IPS-15b (cell line): ENCODE data around the gene RAD54L2.
"Not testable (repeated sequence)": the region's sequence is repeated elsewhere in the genome, so short reads cannot be mapped to it uniquely, and the experiment has no call there.

Source experiments
- H3K27me3 ChIP-seq: one replicate; pipeline ENCODE4 v1.6.1; 2013; ENCODE audit warnings: low read length; ENCODE audit not compliant: control insufficient read depth, insufficient read depth
- H3K36me3 ChIP-seq: one replicate; pipeline ENCODE4 v1.6.1; 2013; ENCODE audit warnings: low read length; ENCODE audit not compliant: control insufficient read depth, insufficient read depth
- H3K4me1 ChIP-seq: one replicate; pipeline ENCODE4 v1.6.1; 2013; ENCODE audit warnings: mild to moderate bottlenecking, low read length; ENCODE audit not compliant: control insufficient read depth, insufficient read depth
- H3K4me3 ChIP-seq: one replicate; pipeline ENCODE4 v1.5.1; 2013; ENCODE audit warnings: low read depth, low read length
- H3K9ac ChIP-seq: one replicate; pipeline ENCODE4 v1.6.1; 2013; ENCODE audit warnings: low read depth, mild to moderate bottlenecking, low read length
- H3K9me3 ChIP-seq: one replicate; pipeline ENCODE4 v1.6.1; 2013; ENCODE audit warnings: mild to moderate bottlenecking, low read length; ENCODE audit not compliant: control insufficient read depth, insufficient read depth

RAD54L2 gene

DNA sequence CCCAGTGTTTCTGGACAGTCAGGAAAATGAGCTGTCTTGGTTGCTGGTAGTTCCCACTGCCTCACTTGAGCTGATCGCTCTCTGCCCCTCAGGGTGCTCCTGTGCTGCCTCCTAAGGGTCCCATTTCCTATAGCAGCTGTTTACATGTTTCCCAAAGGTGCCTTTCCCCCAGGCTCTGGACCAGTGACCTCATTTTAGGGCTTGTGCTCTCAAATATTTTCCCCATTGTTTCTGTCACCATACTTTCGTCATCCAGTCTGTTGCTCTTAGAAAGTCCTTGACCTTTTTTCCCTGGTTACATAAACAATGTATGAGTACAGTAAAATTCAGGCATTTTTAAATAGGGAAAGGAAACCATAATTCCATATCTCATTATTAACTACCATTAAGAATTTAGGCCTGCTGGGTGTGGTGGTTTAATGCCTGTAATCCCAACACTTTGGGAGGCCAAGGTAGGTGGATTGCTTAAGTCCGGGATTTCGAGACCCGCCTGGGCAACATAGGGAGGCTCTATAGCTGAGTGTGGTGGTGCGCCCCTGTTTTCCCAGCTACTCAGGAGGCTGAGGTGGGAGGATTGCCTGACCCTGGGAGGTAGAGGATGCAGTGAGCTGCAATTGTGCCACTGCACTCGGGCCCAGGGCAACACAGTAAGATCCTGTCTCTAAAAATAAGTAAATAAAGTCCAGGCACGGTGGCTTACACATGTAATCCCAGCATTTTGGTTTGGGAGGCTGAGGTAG is 11.7 kb downstream of the RAD54L2 start:
- H3K36me3 ChIP-seq, result no peaks in the 10 kb centered on the region

GRCh38 chr3:51557993-51558392 is 19.5 kb downstream of the RAD54L2 start:
- Histone ChIP-seq H3K9me3 (no peaks in the 10 kb centered on the region), H3K36me3 (no peaks in the 10 kb centered on the region), H3K27me3 (no peaks in the 10 kb centered on the region), H3K9ac (no peak overlapping the region), H3K4me3 (no peak overlapping the region), H3K4me1 (no peaks in the 10 kb centered on the region)

More for the DNA sequence above, 11.7 kb downstream of the RAD54L2 start:
- no peaks in the 10 kb centered on the region for H3K4me1 ChIP-seq
- H3K9me3 ChIP-seq, result no peaks in the 10 kb centered on the region
- H3K4me3 ChIP-seq, result no peak overlapping the region
- H3K27me3 ChIP-seq, result no peaks in the 10 kb centered on the region
- no peak overlapping the region for H3K9ac ChIP-seq

GRCh38 chr3:51559411-51559888 is 20.9 kb downstream of the RAD54L2 start:
- no peaks in the 10 kb centered on the region for H3K4me1 ChIP-seq
- no peaks in the 10 kb centered on the region for H3K36me3 ChIP-seq
- H3K9me3 ChIP-seq, result no peaks in the 10 kb centered on the region
- H3K27me3 ChIP-seq, result no peaks in the 10 kb centered on the region
- no peak overlapping the region for H3K4me3 ChIP-seq
- H3K9ac ChIP-seq, result no peak overlapping the region

GRCh38 chr3:51559961-51560360 is 21.4 kb downstream of the RAD54L2 start:
- no peaks in the 10 kb centered on the region for H3K4me1 ChIP-seq
- H3K27me3 ChIP-seq, result no peaks in the 10 kb centered on the region
- no peak overlapping the region for H3K9ac ChIP-seq
- no peak overlapping the region for H3K4me3 ChIP-seq
- no peaks in the 10 kb centered on the region for H3K9me3 ChIP-seq
- no peaks in the 10 kb centered on the region for H3K36me3 ChIP-seq

DNA sequence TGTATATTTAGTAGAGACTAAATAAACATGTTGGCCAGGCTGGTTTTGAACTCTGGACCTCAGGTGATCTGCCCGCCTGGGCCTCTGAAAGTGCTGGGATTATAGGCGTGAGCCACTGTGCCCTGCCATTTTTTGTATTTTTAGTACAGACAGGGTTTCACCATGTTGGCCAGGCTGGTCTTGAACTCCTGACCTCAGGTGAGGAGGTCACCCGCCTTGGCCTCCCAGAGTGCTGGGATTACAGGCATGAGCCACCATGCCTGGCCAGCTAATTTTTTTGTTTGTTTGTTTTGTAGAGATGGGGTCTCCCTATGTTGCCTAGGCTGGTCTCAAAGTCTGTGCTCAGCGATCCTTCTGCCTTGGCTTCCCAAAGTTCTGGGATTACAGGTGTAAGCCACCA is 23.9 kb downstream of the RAD54L2 start:
- not testable (repeated sequence) for H3K9me3 ChIP-seq, H3K36me3 ChIP-seq

GRCh38 chr3:51568036-51568435 is 29.5 kb downstream of the RAD54L2 start:
- Histone ChIP-seq H3K4me3 (no peak overlapping the region), H3K9ac (no peak overlapping the region), H3K4me1 (no peaks in the 10 kb centered on the region), H3K36me3 (no peaks in the 10 kb centered on the region), H3K27me3 (no peaks in the 10 kb centered on the region), H3K9me3 (no peaks in the 10 kb centered on the region)

More for the DNA sequence above, 23.9 kb downstream of the RAD54L2 start:
- H3K9ac ChIP-seq, H3K4me1 ChIP-seq, H3K4me3 ChIP-seq, H3K27me3 ChIP-seq: not testable (repeated sequence)

- H3K9ac ChIP-seq, result no peak overlapping the region
- H3K27me3 ChIP-seq, result no peaks in the 10 kb centered on the region
- H3K36me3 ChIP-seq, result no peaks in the 10 kb centered on the region
- H3K4me1 ChIP-seq, result no peaks in the 10 kb centered on the region
- H3K9me3 ChIP-seq, result no peaks in the 10 kb centered on the region
- H3K4me3 ChIP-seq, result no peak overlapping the region
These were observed 30.5 kb downstream of the RAD54L2 start for GRCh38 chr3:51568996-51569395.

GRCh38 chr3:51578238-51578637 is 39.7 kb downstream of the RAD54L2 start:
- no peaks in the 10 kb centered on the region for H3K27me3 ChIP-seq
- H3K9ac ChIP-seq, result no peak overlapping the region
- H3K9me3 ChIP-seq, result no peaks in the 10 kb centered on the region
- no peak overlapping the region for H3K4me3 ChIP-seq
- H3K36me3 ChIP-seq, result no peaks in the 10 kb centered on the region
- H3K4me1 ChIP-seq, result peaks cover 13% of the 10 kb centered on the region

- Histone ChIP-seq H3K9me3 (no peaks in the 10 kb centered on the region), H3K4me1 (peaks cover 16% of the 10 kb centered on the region), H3K9ac (no peak overlapping the region), H3K36me3 (no peaks in the 10 kb centered on the region), H3K27me3 (no peaks in the 10 kb centered on the region), H3K4me3 (no peak overlapping the region)
These were observed 41.9 kb downstream of the RAD54L2 start for GRCh38 chr3:51580418-51580817.

GRCh38 chr3:51581524-51581923 is 43.0 kb downstream of the RAD54L2 start:
- H3K9me3 ChIP-seq, result no peaks in the 10 kb centered on the region
- H3K4me1 ChIP-seq, result peaks cover 16% of the 10 kb centered on the region
- no peaks in the 10 kb centered on the region for H3K27me3 ChIP-seq
- no peak overlapping the region for H3K9ac ChIP-seq
- H3K36me3 ChIP-seq, result no peaks in the 10 kb centered on the region
- H3K4me3 ChIP-seq, result no peak overlapping the region

GRCh38 chr3:51585197-51585596 is 46.7 kb downstream of the RAD54L2 start:
- Histone ChIP-seq H3K9me3 (no peaks in the 10 kb centered on the region), H3K9ac (no peak overlapping the region), H3K4me3 (no peak overlapping the region), H3K4me1 (peaks cover 11% of the 10 kb centered on the region), H3K36me3 (no peaks in the 10 kb centered on the region), H3K27me3 (no peaks in the 10 kb centered on the region)

GRCh38 chr3:51585871-51586270 is 47.4 kb downstream of the RAD54L2 start:
- Histone ChIP-seq H3K36me3 (peaks cover 4% of the 10 kb centered on the region), H3K9ac (no peak overlapping the region), H3K9me3 (no peaks in the 10 kb centered on the region), H3K4me3 (no peak overlapping the region), H3K4me1 (peaks cover 4% of the 10 kb centered on the region), H3K27me3 (no peaks in the 10 kb centered on the region)
